Esophagus squamous epithelium (tissue), 4 donors: ENCODE results near the gene SHISA5.
"Not testable (repeated sequence)": the region's sequence is repeated elsewhere in the genome, so short reads cannot be mapped to it uniquely, and the experiment has no call there.

Source experiments
- CTCF ChIP-seq, 6 experiments: fragments of 450-650 bp in 4 of 6; fragments of 200-600 bp in 2 of 6; sonication (generic) in 2 of 6; IDR thresholded peaks; one replicate each; pipeline ENCODE4 v1.5.1; 2016 to 2019; ENCODE audit warnings: antibody characterized with exemption in 6 of 6, mild to moderate bottlenecking in 4 of 6, moderate library complexity in 4 of 6
- POLR2A ChIP-seq, 4 donors: fragments of 450-650 bp; IDR thresholded peaks; one replicate each; pipeline ENCODE4 v1.6.1; 2017; ENCODE audit warnings: antibody characterized with exemption in 4 of 4, mild to moderate bottlenecking in 4 of 4, moderate library complexity in 3 of 4

- not testable (repeated sequence) for TF ChIP-seq CTCF, POLR2A (IDR thresholded peaks at IDR 0.05)
These were observed 29.9 kb downstream of the SHISA5 start for GRCh38 chr3:48474031-48474430.
